ENCODE results near the gene STIP1.

STIP1 gene

GRCh38 chr11:64253043-64253442 lies 67.1 kb downstream of the STIP1 start:
- DNase-seq: no peak

GRCh38 chr11:64253481-64253880 lies 67.5 kb downstream of the STIP1 start:
- DNase-seq: no peak

Measured in activated T-cell treated with anti-CD3 and anti-CD28 coated beads, Interleukin-2, amount 50 U/mL, for 1 hour (primary cell).